ENCODE results near the gene CDRT15L2. TPM values are rescaled to one million over a fixed set of nuclear protein-coding genes. Genes with fewer than 3 reads are reported as not detected.
"Not testable (repeated sequence)": the region's sequence is repeated elsewhere in the genome, so short reads cannot be mapped to it uniquely, and the experiment has no call there.

The CDRT15L2 gene
- total and polyA plus RNA-seq, 10 of the 15 experiments (the other 5 are each of a cell fraction or from before 2014, with no cell fraction given), result not detected

- H3K79me2 ChIP-seq (ENCODE audit: control insufficient read depth, insufficient read depth, low read length); ATAC-seq; H3K27me3 ChIP-seq (replicated peaks in 1 of 2; ENCODE audit: control insufficient read depth in 2 of 2, insufficient read depth in 2 of 2, low read length in 1 of 2); H3K4me1 ChIP-seq (ENCODE audit: control insufficient read depth, insufficient read depth, low read length); CTCF ChIA-PET; intact Hi-C loops (cut with micrococcal nuclease; ENCODE audit: unreplicated experiment); in situ Hi-C loops (cut with MboI); POLR2A ChIA-PET; H2AFZ ChIP-seq (ENCODE audit: control insufficient read depth, low read depth, low read length); H3K9me3 ChIP-seq (replicated peaks; ENCODE audit: control insufficient read depth, insufficient read depth, low read length); H3K4me3 ChIP-seq; SMC1A ChIA-PET (ENCODE audit: uncharacterized antibody, unreplicated experiment); H3K9ac ChIP-seq (ENCODE audit: control insufficient read depth, insufficient read depth, low read length); DNase-seq (ENCODE audit: low read depth, low spot score); RAD21 ChIA-PET (ENCODE audit: unreplicated experiment); FAIRE-seq; H3K36me3 ChIP-seq (ENCODE audit: control insufficient read depth in 2 of 2, insufficient read depth in 2 of 2, low read length in 1 of 2); H4K20me1 ChIP-seq (ENCODE audit: control insufficient read depth, insufficient read depth); H3K27ac ChIP-seq (ENCODE audit: control insufficient read depth, insufficient read depth); BruUV-seq (replicated peaks); H3K4me2 ChIP-seq (ENCODE audit: control insufficient read depth, insufficient read depth): not testable (repeated sequence)
- WGBS (ENCODE audit: insufficient coverage, insufficient replicate concordance, low lambda C conversion rate, missing lambda C conversion rate), result 42% methylated on average over 9 of the region's 12 CpGs
Observed at GRCh38 chr17:20566736-20567135, 12.8 kb upstream of the CDRT15L2 start.

DNA sequence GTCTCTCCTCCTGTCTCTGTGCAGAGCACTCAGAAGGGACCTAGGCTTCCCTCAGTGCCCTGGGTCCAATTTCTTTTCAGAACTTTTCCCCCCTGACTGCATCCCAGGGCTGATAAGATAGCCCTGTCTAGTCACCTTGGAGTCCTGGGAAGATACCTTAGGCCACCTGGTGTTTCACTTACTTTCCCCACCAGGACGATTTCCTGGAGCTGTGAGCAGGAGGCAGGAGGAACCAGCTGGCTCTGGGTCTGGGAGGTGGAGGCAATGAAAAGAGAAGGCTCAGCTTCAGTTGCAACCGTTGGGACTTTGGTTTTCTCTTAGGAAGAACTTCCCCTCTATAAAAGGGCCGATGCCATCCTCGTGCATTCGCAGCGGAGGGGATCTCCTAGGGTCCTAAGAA is 12.1 kb upstream of the CDRT15L2 start:
- H3K9ac ChIP-seq (ENCODE audit: control insufficient read depth, insufficient read depth, low read length); in situ Hi-C loops (cut with MboI); H3K27ac ChIP-seq (ENCODE audit: control insufficient read depth, insufficient read depth); H4K20me1 ChIP-seq (ENCODE audit: control insufficient read depth, insufficient read depth); ATAC-seq; H3K79me2 ChIP-seq (ENCODE audit: control insufficient read depth, insufficient read depth, low read length); DNase-seq (ENCODE audit: low read depth, low spot score); H3K4me1 ChIP-seq (ENCODE audit: control insufficient read depth, insufficient read depth, low read length); H2AFZ ChIP-seq (ENCODE audit: control insufficient read depth, low read depth, low read length); intact Hi-C loops (cut with micrococcal nuclease; ENCODE audit: unreplicated experiment); POLR2A ChIA-PET; FAIRE-seq; H3K4me3 ChIP-seq; RAD21 ChIA-PET (ENCODE audit: unreplicated experiment); H3K36me3 ChIP-seq (ENCODE audit: control insufficient read depth in 2 of 2, insufficient read depth in 2 of 2, low read length in 1 of 2); H3K4me2 ChIP-seq (ENCODE audit: control insufficient read depth, insufficient read depth); BruUV-seq (replicated peaks); H3K27me3 ChIP-seq (replicated peaks in 1 of 2; ENCODE audit: control insufficient read depth in 2 of 2, insufficient read depth in 2 of 2, low read length in 1 of 2); H3K9me3 ChIP-seq (replicated peaks; ENCODE audit: control insufficient read depth, insufficient read depth, low read length); SMC1A ChIA-PET (ENCODE audit: uncharacterized antibody, unreplicated experiment); CTCF ChIA-PET: not testable (repeated sequence)
- 31% methylated on average over 6 of the region's 6 CpGs for WGBS (ENCODE audit: insufficient coverage, insufficient replicate concordance, low lambda C conversion rate, missing lambda C conversion rate)

DNA sequence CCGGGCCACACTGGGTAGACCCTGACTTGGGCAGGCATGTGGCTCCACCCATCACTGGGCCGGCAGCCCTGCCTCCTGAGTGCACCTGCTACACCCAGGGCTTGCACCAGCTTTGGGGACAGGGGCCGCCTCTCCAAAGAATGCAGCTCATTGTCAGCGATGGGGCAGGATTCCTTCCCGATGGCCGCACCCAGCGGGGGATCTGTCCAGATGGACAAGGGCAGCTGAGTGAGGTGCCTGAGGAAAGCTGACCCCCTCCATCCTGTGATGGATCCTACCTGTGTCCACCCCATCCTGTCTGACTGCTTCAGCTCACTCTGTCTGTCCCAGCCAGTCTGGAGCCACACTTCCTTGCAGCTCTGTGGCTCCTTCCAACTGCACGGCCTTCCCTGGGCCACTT is 10.9 kb upstream of the CDRT15L2 start:
- H3K9me3 ChIP-seq (replicated peaks; ENCODE audit: control insufficient read depth, insufficient read depth, low read length); DNase-seq (ENCODE audit: low read depth, low spot score); H3K4me1 ChIP-seq (ENCODE audit: control insufficient read depth, insufficient read depth, low read length); H3K36me3 ChIP-seq (ENCODE audit: control insufficient read depth in 2 of 2, insufficient read depth in 2 of 2, low read length in 1 of 2); SMC1A ChIA-PET (ENCODE audit: uncharacterized antibody, unreplicated experiment); H3K4me3 ChIP-seq; H4K20me1 ChIP-seq (ENCODE audit: control insufficient read depth, insufficient read depth); H3K4me2 ChIP-seq (ENCODE audit: control insufficient read depth, insufficient read depth); ATAC-seq; H2AFZ ChIP-seq (ENCODE audit: control insufficient read depth, low read depth, low read length); RAD21 ChIA-PET (ENCODE audit: unreplicated experiment); H3K9ac ChIP-seq (ENCODE audit: control insufficient read depth, insufficient read depth, low read length); H3K79me2 ChIP-seq (ENCODE audit: control insufficient read depth, insufficient read depth, low read length); in situ Hi-C loops (cut with MboI); intact Hi-C loops (cut with micrococcal nuclease; ENCODE audit: unreplicated experiment); BruUV-seq (replicated peaks); H3K27me3 ChIP-seq (replicated peaks in 1 of 2; ENCODE audit: control insufficient read depth in 2 of 2, insufficient read depth in 2 of 2, low read length in 1 of 2); H3K27ac ChIP-seq (ENCODE audit: control insufficient read depth, insufficient read depth); CTCF ChIA-PET; FAIRE-seq; POLR2A ChIA-PET: not testable (repeated sequence)
- 63% methylated on average over 8 of the region's 8 CpGs for WGBS (ENCODE audit: insufficient coverage, insufficient replicate concordance, low lambda C conversion rate, missing lambda C conversion rate)

DNA sequence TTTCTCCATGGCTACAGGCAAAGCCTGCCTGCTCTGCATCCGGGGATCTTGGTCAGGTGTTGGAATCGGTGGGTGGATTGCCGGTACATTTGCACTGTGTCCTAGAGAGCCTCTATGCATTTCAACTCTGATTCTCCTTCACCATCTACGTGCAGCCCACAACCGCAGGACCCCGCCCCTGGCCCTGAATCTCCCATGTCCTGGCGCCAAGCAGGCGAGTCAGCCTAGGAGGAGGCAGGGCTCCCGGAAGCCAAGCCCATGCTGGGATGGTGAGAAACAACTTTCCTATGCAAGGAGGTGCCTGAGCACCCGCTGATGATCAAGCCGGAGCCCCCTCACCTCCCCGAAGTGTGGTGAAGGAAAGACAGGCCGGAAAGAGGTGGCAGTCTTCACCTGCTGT is 7.9 kb upstream of the CDRT15L2 start:
- H3K27me3 ChIP-seq (replicated peaks in 1 of 2; ENCODE audit: control insufficient read depth in 2 of 2, insufficient read depth in 2 of 2, low read length in 1 of 2); H3K4me3 ChIP-seq; H2AFZ ChIP-seq (ENCODE audit: control insufficient read depth, low read depth, low read length); SMC1A ChIA-PET (ENCODE audit: uncharacterized antibody, unreplicated experiment); DNase-seq (ENCODE audit: low read depth, low spot score); H4K20me1 ChIP-seq (ENCODE audit: control insufficient read depth, insufficient read depth); ATAC-seq; H3K9ac ChIP-seq (ENCODE audit: control insufficient read depth, insufficient read depth, low read length); RAD21 ChIA-PET (ENCODE audit: unreplicated experiment); H3K27ac ChIP-seq (ENCODE audit: control insufficient read depth, insufficient read depth); CTCF ChIA-PET; in situ Hi-C loops (cut with MboI); H3K4me1 ChIP-seq (ENCODE audit: control insufficient read depth, insufficient read depth, low read length); H3K4me2 ChIP-seq (ENCODE audit: control insufficient read depth, insufficient read depth); H3K79me2 ChIP-seq (ENCODE audit: control insufficient read depth, insufficient read depth, low read length); FAIRE-seq; BruUV-seq (replicated peaks); H3K36me3 ChIP-seq (ENCODE audit: control insufficient read depth in 2 of 2, insufficient read depth in 2 of 2, low read length in 1 of 2); POLR2A ChIA-PET; intact Hi-C loops (cut with micrococcal nuclease; ENCODE audit: unreplicated experiment); H3K9me3 ChIP-seq (replicated peaks; ENCODE audit: control insufficient read depth, insufficient read depth, low read length): not testable (repeated sequence)
- WGBS (ENCODE audit: insufficient coverage, insufficient replicate concordance, low lambda C conversion rate, missing lambda C conversion rate), result 39% methylated on average over 9 of the region's 13 CpGs

Measured in GM12878 (cell line).